CD4-positive, alpha-beta memory T cell (primary cell): ENCODE results near the gene UBXN11. TPM values are rescaled to one million over a fixed set of nuclear protein-coding genes. Genes with fewer than 3 reads are reported as not detected.

Source experiments
- CTCF ChIA-PET: fragments of 350-600 bp; sonication (Branson Sonifier 250); formaldehyde crosslinking; loops from one replicate; lab custom pipeline; 2021; ENCODE audit warnings: inconsistent platforms; ENCODE audit not compliant: partially characterized antibody; lab: Charles Lee
- POLR2A ChIA-PET: fragments of 350-600 bp; sonication (Branson Sonifier 250); formaldehyde crosslinking; loops from one replicate; lab custom pipeline; 2021; ENCODE audit not compliant: partially characterized antibody; lab: Charles Lee
- DNase-seq, 5 donors: peaks; one replicate each; pipeline versions ENCODE4 v3.0.0 to v3.0.0-alpha.2; 2020 to 2022; ENCODE audit warnings: mixed read lengths in 1 of 5
- H3K27ac ChIP-seq: one replicate; pipeline ENCODE4 v1.7.0; 2013; ENCODE audit warnings: low read depth, low read length
- H3K27me3 ChIP-seq: 2 replicates; pipeline ENCODE4 v1.7.0; 2013; ENCODE audit warnings: mild to moderate bottlenecking, low read length, moderate library complexity; ENCODE audit not compliant: insufficient read depth
- H3K36me3 ChIP-seq: 2 replicates; pipeline ENCODE4 v1.7.0; 2013; ENCODE audit warnings: mild to moderate bottlenecking, low read length, moderate library complexity; ENCODE audit not compliant: insufficient read depth
- H3K4me1 ChIP-seq: 2 replicates; pipeline ENCODE4 v1.7.0; 2013; ENCODE audit warnings: mild to moderate bottlenecking, low read length, moderate library complexity; ENCODE audit not compliant: insufficient read depth
- H3K4me3 ChIP-seq, 2 donors: one replicate each; pipeline ENCODE4 v1.7.0; 2013; ENCODE audit warnings: low read length in 2 of 2, mild to moderate bottlenecking in 1 of 2
- H3K9me3 ChIP-seq, 2 donors: one replicate each; pipeline ENCODE4 v1.7.0; 2013; ENCODE audit warnings: low read length in 2 of 2, control low read depth in 1 of 2; ENCODE audit not compliant: control insufficient read depth in 1 of 2
- H3K27ac Mint-ChIP-seq, 7 donors: one replicate each; pipeline ENCODE4 v1.8.0; 2020 to 2021; ENCODE audit warnings: mixed read lengths in 7 of 7, mild to moderate bottlenecking in 6 of 7, inconsistent platforms in 3 of 7, moderate library complexity in 3 of 7
- H3K27me3 Mint-ChIP-seq, 2 donors: one replicate each; pipeline ENCODE4 v1.8.0; 2020 to 2021; ENCODE audit warnings: mixed read lengths in 2 of 2
- H3K36me3 Mint-ChIP-seq, 2 donors: one replicate each; pipeline ENCODE4 v1.8.0; 2020 to 2021; ENCODE audit warnings: mixed read lengths in 2 of 2, inconsistent platforms in 1 of 2, mild to moderate bottlenecking in 1 of 2
- H3K4me1 Mint-ChIP-seq, 4 donors: one replicate each; pipeline ENCODE4 v1.8.0; 2020 to 2021; ENCODE audit warnings: mixed read lengths in 4 of 4, mild to moderate bottlenecking in 1 of 4
- H3K4me3 Mint-ChIP-seq, 8 donors: one replicate each; pipeline ENCODE4 v1.8.0; 2020 to 2021; ENCODE audit warnings: mixed read lengths in 8 of 8, mild to moderate bottlenecking in 7 of 8, moderate library complexity in 6 of 8, inconsistent platforms in 3 of 8
- H3K9me3 Mint-ChIP-seq, 8 donors: one replicate each; pipeline ENCODE4 v1.8.0; 2020 to 2021; ENCODE audit warnings: mixed read lengths in 8 of 8, mild to moderate bottlenecking in 5 of 8, inconsistent platforms in 3 of 8, moderate library complexity in 1 of 8
- intact Hi-C: fragments of 100-400 bp; cut with micrococcal nuclease; formaldehyde crosslinking; loops from one replicate; pipeline ENCODE4 v1.15.1; 2023
- polyA plus RNA-seq, 2 donors: library from polyadenylated mRNA; unstranded; fragments of 300-500 nt; fragmentation: Illumina TruSeq; gene quantifications; one replicate each; pipeline ENCODE4 v1.2.3, GENCODE V29; 2021
- total RNA-seq, 2 experiments: library from RNA; stranded (reverse); gene quantifications; one replicate each; pipeline ENCODE4 v1.2.3, GENCODE V29; 2021

The UBXN11 gene
- total and polyA plus RNA-seq, 4 experiments from 2014 or later: 13.3 to 117 (median 66.4) TPM

DNA sequence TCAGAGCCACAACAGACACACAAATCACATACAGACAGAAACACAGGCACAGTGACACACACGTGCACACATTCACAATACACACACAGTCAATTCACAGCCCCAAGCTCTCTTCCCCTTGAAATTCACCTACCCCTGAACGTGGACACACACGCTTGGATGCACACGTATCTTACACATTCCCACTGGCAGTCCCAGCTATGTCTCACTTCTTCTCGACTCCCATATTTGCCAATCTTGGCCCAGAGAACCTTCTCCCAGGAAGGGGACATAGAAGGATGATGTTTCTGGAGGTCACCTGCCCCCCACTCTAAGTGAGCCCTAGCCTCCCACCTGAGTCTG lies 45.9 kb upstream of the UBXN11 start:
- CTCF ChIA-PET: no interaction called here
- Mint-ChIP-seq H3K27me3 (no peaks in the 10 kb centered on the region), H3K4me3 (no peak overlapping the region), H3K4me1 (peaks cover 4 to 10% (median 6%) of the 10 kb centered on the region in 4 donors), H3K9me3 (no peaks in the 10 kb centered on the region), H3K36me3 (no peaks in the 10 kb centered on the region), H3K27ac (no peak overlapping the region)
- POLR2A ChIA-PET: interaction anchor here (1.1 kb wide), 1 partner anchor 31 kb away, joined by 3 read pairs; no protein-coding TSS in a partner anchor
- Histone ChIP-seq H3K9me3 (no peaks in the 10 kb centered on the region), H3K27ac (no peak overlapping the region), H3K27me3 (no peaks in the 10 kb centered on the region), H3K4me3 (no peak overlapping the region), H3K4me1 (no peaks in the 10 kb centered on the region), H3K36me3 (no peaks in the 10 kb centered on the region)
- intact Hi-C loops: no loop called here
- DNase-seq: no peak

- no peaks in the 10 kb centered on the region for H3K4me1 ChIP-seq
- H3K4me3 ChIP-seq: no peak overlapping the region
- DNase-seq: no peak
- ChIA-PET POLR2A (interaction anchor here (0.6 to 1.1 kb wide), 2 partner anchors 30 to 36 kb away, joined by 3 read pairs; no protein-coding TSS in a partner anchor), CTCF (interaction anchor here (1.2 kb wide), 1 partner anchor 12 kb away, joined by 5 read pairs; no protein-coding TSS in a partner anchor)
- H3K36me3 ChIP-seq: no peaks in the 10 kb centered on the region
- intact Hi-C loops: no loop called here
- H3K27me3 ChIP-seq: no peaks in the 10 kb centered on the region
- no peaks in the 10 kb centered on the region for H3K36me3 Mint-ChIP-seq
- no peak overlapping the region for H3K27ac ChIP-seq
- no peaks in the 10 kb centered on the region for H3K27me3 Mint-ChIP-seq
- peaks cover 4 to 7% (median 5%) of the 10 kb centered on the region in 4 donors for H3K4me1 Mint-ChIP-seq
- H3K9me3 ChIP-seq: no peaks in the 10 kb centered on the region
- H3K27ac Mint-ChIP-seq: no peak overlapping the region
- no peak overlapping the region for H3K4me3 Mint-ChIP-seq
- H3K9me3 Mint-ChIP-seq: no peaks in the 10 kb centered on the region
Observed at GRCh38 chr1:26351590-26352337, 45.3 kb upstream of the UBXN11 start.

DNA sequence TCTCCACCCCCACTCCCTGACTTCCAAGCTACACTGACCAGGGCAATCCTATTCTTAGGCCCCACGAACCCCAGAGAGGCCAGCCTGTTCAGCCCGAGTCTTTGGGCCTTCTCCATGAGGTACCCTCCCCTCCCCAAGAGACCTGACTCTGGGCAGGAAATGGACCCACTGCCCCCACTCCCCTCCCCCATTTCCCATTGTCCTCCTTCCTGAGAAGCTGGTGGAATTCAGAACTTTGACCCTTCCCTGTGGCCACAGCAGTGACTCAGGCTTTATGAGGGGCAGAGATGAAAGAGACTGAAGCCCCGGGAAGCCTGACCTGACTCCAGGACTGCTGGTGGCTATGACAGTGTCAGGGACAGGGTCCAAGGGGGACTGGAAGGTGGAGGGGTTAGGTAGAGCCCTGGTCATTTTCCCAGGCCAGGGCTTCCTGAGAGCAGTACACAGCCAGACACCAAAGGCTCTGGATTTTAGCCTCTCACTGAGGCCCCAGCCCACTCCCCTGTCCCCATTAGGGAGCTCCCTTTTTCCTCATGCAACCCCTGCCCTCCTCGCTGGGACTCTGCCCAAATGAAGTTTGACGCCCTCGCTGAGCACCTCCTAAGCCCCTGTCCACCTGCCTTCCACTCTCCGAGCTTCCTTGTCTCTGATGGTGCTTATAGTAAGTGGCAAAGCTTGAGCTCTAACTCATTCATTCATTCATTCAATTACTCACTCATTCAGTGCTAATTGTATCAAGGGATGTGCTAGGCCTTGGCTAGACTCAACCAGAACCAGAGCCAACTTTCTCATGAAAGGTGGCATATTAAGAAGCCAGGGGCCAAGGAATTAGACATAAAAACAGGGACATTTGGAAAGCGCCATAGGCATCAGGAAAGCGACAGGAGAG lies 44.5 kb upstream of the UBXN11 start:
- Histone ChIP-seq H3K36me3 (no peaks in the 10 kb centered on the region), H3K27ac (no peak overlapping the region), H3K27me3 (no peaks in the 10 kb centered on the region), H3K4me3 (no peak overlapping the region), H3K4me1 (no peaks in the 10 kb centered on the region), H3K9me3 (no peaks in the 10 kb centered on the region)
- H3K9me3 Mint-ChIP-seq: no peaks in the 10 kb centered on the region
- H3K27ac Mint-ChIP-seq: peak overlapping the region in 1 of 7 donors; percentile 83
- CTCF ChIA-PET: interaction anchor here (1.2 kb wide), 1 partner anchor 13 kb away, joined by 5 read pairs; no protein-coding TSS in a partner anchor
- H3K36me3 Mint-ChIP-seq: no peaks in the 10 kb centered on the region
- intact Hi-C loops: no loop called here
- POLR2A ChIA-PET: interaction anchor here (0.6 to 1.5 kb wide), 3 partner anchors 8 to 35 kb away, joined by 3 to 4 read pairs (median 3); no protein-coding TSS in a partner anchor
- DNase-seq: no peak
- H3K4me3 Mint-ChIP-seq: no peak overlapping the region
- peaks cover 4 to 5% (median 5%) of the 10 kb centered on the region in 4 donors for H3K4me1 Mint-ChIP-seq
- no peaks in the 10 kb centered on the region for H3K27me3 Mint-ChIP-seq

GRCh38 chr1:26350343-26350700 lies 43.9 kb upstream of the UBXN11 start:
- no peak overlapping the region for H3K4me3 ChIP-seq
- Mint-ChIP-seq H3K27me3 (no peaks in the 10 kb centered on the region), H3K9me3 (no peaks in the 10 kb centered on the region), H3K27ac (no peak overlapping the region), H3K4me3 (no peak overlapping the region), H3K4me1 (peaks cover 0 to 3% (median under 1%) of the 10 kb centered on the region in 4 donors), H3K36me3 (no peaks in the 10 kb centered on the region)
- no peaks in the 10 kb centered on the region for H3K9me3 ChIP-seq
- H3K27me3 ChIP-seq: no peaks in the 10 kb centered on the region
- H3K4me1 ChIP-seq: no peaks in the 10 kb centered on the region
- H3K36me3 ChIP-seq: no peaks in the 10 kb centered on the region
- POLR2A ChIA-PET: interaction anchor here (0.8 to 1.5 kb wide), 2 partner anchors 8 to 28 kb away, joined by 3 to 4 read pairs; no protein-coding TSS in a partner anchor
- intact Hi-C loops: no loop called here
- H3K27ac ChIP-seq: no peak overlapping the region
- no peak for DNase-seq
- CTCF ChIA-PET: interaction anchor here (0.7 to 2.7 kb wide), 5 partner anchors 10 to 67 kb away, joined by 4 to 10 read pairs (median 5); no protein-coding TSS in a partner anchor

DNA sequence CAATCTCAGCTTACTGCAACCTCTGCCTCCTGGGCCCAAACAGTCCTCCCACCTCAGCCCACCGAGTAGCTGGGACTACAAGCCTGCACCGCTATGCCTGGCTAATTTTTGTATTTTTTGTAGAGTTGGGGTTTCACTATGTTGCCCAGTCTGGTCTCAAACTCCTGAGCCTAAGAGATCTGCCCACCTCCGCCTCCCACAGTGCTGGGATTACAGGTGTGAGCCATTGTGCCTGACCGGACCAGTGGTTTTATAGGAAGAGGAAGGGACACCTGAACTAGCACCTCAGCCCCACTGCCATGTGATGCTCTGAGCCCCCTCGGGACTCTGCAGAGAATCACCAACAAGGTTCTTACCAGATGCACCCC lies 43.4 kb upstream of the UBXN11 start:
- H3K27me3 Mint-ChIP-seq: no peaks in the 10 kb centered on the region
- CTCF ChIA-PET: interaction anchor here (0.7 to 2.7 kb wide), 4 partner anchors 10 to 67 kb away, joined by 4 to 10 read pairs (median 6); no protein-coding TSS in a partner anchor
- no peak overlapping the region for H3K4me3 ChIP-seq
- intact Hi-C loops: no loop called here
- H3K36me3 ChIP-seq: no peaks in the 10 kb centered on the region
- H3K27ac ChIP-seq: no peak overlapping the region
- H3K9me3 Mint-ChIP-seq: no peaks in the 10 kb centered on the region
- POLR2A ChIA-PET: interaction anchor here (1.5 kb wide), 1 partner anchor 27 kb away, joined by 4 read pairs; no protein-coding TSS in a partner anchor
- DNase-seq: no peak
- no peaks in the 10 kb centered on the region for H3K36me3 Mint-ChIP-seq
- no peaks in the 10 kb centered on the region for H3K4me1 ChIP-seq
- peaks cover 0 to 3% (median under 1%) of the 10 kb centered on the region in 4 donors for H3K4me1 Mint-ChIP-seq
- no peaks in the 10 kb centered on the region for H3K9me3 ChIP-seq
- no peaks in the 10 kb centered on the region for H3K27me3 ChIP-seq
- no peak overlapping the region for H3K4me3 Mint-ChIP-seq
- no peak overlapping the region for H3K27ac Mint-ChIP-seq

- H3K36me3 Mint-ChIP-seq: no peaks in the 10 kb centered on the region
- H3K9me3 Mint-ChIP-seq: no peaks in the 10 kb centered on the region
- POLR2A ChIA-PET: no interaction called here
- intact Hi-C loops: no loop called here
- Histone ChIP-seq H3K9me3 (no peaks in the 10 kb centered on the region), H3K27me3 (no peaks in the 10 kb centered on the region), H3K36me3 (no peaks in the 10 kb centered on the region), H3K4me3 (no peak overlapping the region), H3K4me1 (no peaks in the 10 kb centered on the region), H3K27ac (no peak overlapping the region)
- H3K27ac Mint-ChIP-seq: no peak overlapping the region
- H3K4me1 Mint-ChIP-seq: peaks cover 0 to 3% (median under 1%) of the 10 kb centered on the region in 4 donors
- CTCF ChIA-PET: interaction anchor here (0.7 to 2.7 kb wide), 5 partner anchors 11 to 68 kb away, joined by 3 to 10 read pairs (median 5); no protein-coding TSS in a partner anchor
- no peaks in the 10 kb centered on the region for H3K27me3 Mint-ChIP-seq
- DNase-seq: no peak
- H3K4me3 Mint-ChIP-seq: no peak overlapping the region
Observed at GRCh38 chr1:26349188-26349876, 42.9 kb upstream of the UBXN11 start.
